Measurements from ENCODE around the gene PRSS2. TPM values are rescaled to one million over a fixed set of nuclear protein-coding genes. Genes with fewer than 3 reads are reported as not detected.

The PRSS2 gene
- total RNA-seq, 1 experiment from 2014 or later = 9.3 TPM

GRCh38 chr7:142800088-142800487 is 29.3 kb downstream of the PRSS2 start:
- no peaks in the 10 kb centered on the region for H3K4me1 ChIP-seq
- Mint-ChIP-seq H3K4me1 (ENCODE audit: low read depth, unreplicated experiment) (no peaks in the 10 kb centered on the region), H3K4me3 (ENCODE audit: unreplicated experiment) (no peak overlapping the region), H3K36me3 (ENCODE audit: insufficient read depth, unreplicated experiment) (no peaks in the 10 kb centered on the region), H3K27me3 (ENCODE audit: insufficient read depth, unreplicated experiment) (no peaks in the 10 kb centered on the region), H3K27ac (ENCODE audit: unreplicated experiment) (no peak overlapping the region), H3K9me3 (ENCODE audit: unreplicated experiment) (no peaks in the 10 kb centered on the region)
- BruUV-seq (replicated peaks) = no TSS peak
- intact Hi-C loops (cut with micrococcal nuclease; ENCODE audit: unreplicated experiment) = no loop called here
- POLR2A ChIA-PET = no interaction called here
- H3K36me3 ChIP-seq (ENCODE audit: control insufficient read depth, insufficient read depth, low read length) = no peaks in the 10 kb centered on the region
- H3K4me3 ChIP-seq (ENCODE audit: low read depth, low read length) = no peak overlapping the region
- no peaks in the 10 kb centered on the region; the same call in 1 of the 2 replicates for H3K27me3 ChIP-seq (replicated peaks; ENCODE audit: control insufficient read depth, insufficient read depth, low read length)
- DNase-seq = no peak
- CTCF ChIA-PET = no interaction called here
- H3K9me3 ChIP-seq = no peaks in the 10 kb centered on the region
- no peak for TF ChIP-seq CTCF (IDR thresholded peaks at IDR 0.05; ENCODE audit: insufficient read depth in 1 of 2, low read depth in 1 of 2, low read length in 1 of 2, severe bottlenecking in 1 of 2, unreplicated experiment in 1 of 2)

GRCh38 chr7:142800699-142801260 is 30.0 kb downstream of the PRSS2 start:
- no peak for DNase-seq
- Mint-ChIP-seq H3K27ac (ENCODE audit: unreplicated experiment) (no peak overlapping the region), H3K27me3 (ENCODE audit: insufficient read depth, unreplicated experiment) (no peaks in the 10 kb centered on the region), H3K36me3 (ENCODE audit: insufficient read depth, unreplicated experiment) (no peaks in the 10 kb centered on the region), H3K4me1 (ENCODE audit: low read depth, unreplicated experiment) (no peaks in the 10 kb centered on the region), H3K4me3 (ENCODE audit: unreplicated experiment) (no peak overlapping the region), H3K9me3 (ENCODE audit: unreplicated experiment) (no peaks in the 10 kb centered on the region)
- POLR2A ChIA-PET = no interaction called here
- Histone ChIP-seq H3K36me3 (ENCODE audit: control insufficient read depth, insufficient read depth, low read length) (no peaks in the 10 kb centered on the region), H3K4me1 (no peaks in the 10 kb centered on the region), H3K4me3 (ENCODE audit: low read depth, low read length) (no peak overlapping the region), H3K27me3 (replicated peaks; ENCODE audit: control insufficient read depth, insufficient read depth, low read length) (no peaks in the 10 kb centered on the region; the same call in 1 of the 2 replicates), H3K9me3 (no peaks in the 10 kb centered on the region)
- TF ChIP-seq CTCF (IDR thresholded peaks at IDR 0.05; ENCODE audit: insufficient read depth in 1 of 2, low read depth in 1 of 2, low read length in 1 of 2, severe bottlenecking in 1 of 2, unreplicated experiment in 1 of 2) = no peak
- intact Hi-C loops (cut with micrococcal nuclease; ENCODE audit: unreplicated experiment) = no loop called here
- BruUV-seq (replicated peaks) = no TSS peak
- CTCF ChIA-PET = no interaction called here

GRCh38 chr7:142801601-142802295 is 31.0 kb downstream of the PRSS2 start:
- no peaks in the 10 kb centered on the region for H3K9me3 Mint-ChIP-seq (ENCODE audit: unreplicated experiment)
- no peak overlapping the region for H3K4me3 ChIP-seq (ENCODE audit: low read depth, low read length)
- H3K27me3 Mint-ChIP-seq (ENCODE audit: insufficient read depth, unreplicated experiment) = no peaks in the 10 kb centered on the region
- no peak for TF ChIP-seq CTCF (IDR thresholded peaks at IDR 0.05; ENCODE audit: insufficient read depth in 1 of 2, low read depth in 1 of 2, low read length in 1 of 2, severe bottlenecking in 1 of 2, unreplicated experiment in 1 of 2)
- ChIA-PET POLR2A (no interaction called here), CTCF (no interaction called here)
- no peaks in the 10 kb centered on the region for H3K36me3 ChIP-seq (ENCODE audit: control insufficient read depth, insufficient read depth, low read length)
- intact Hi-C loops (cut with micrococcal nuclease; ENCODE audit: unreplicated experiment) = no loop called here
- H3K36me3 Mint-ChIP-seq (ENCODE audit: insufficient read depth, unreplicated experiment) = no peaks in the 10 kb centered on the region
- no peak overlapping the region for H3K27ac Mint-ChIP-seq (ENCODE audit: unreplicated experiment)
- no peaks in the 10 kb centered on the region for H3K4me1 ChIP-seq
- no peaks in the 10 kb centered on the region for H3K9me3 ChIP-seq
- no TSS peak for BruUV-seq (replicated peaks)
- no peak overlapping the region for H3K4me3 Mint-ChIP-seq (ENCODE audit: unreplicated experiment)
- H3K4me1 Mint-ChIP-seq (ENCODE audit: low read depth, unreplicated experiment) = no peaks in the 10 kb centered on the region
- DNase-seq = no peak
- H3K27me3 ChIP-seq (replicated peaks; ENCODE audit: control insufficient read depth, insufficient read depth, low read length) = no peaks in the 10 kb centered on the region

Data from Caco-2 (cell line).